HepG2 (cell line): Measurements from ENCODE around the gene LRIG1. TPM values are rescaled to one million over a fixed set of nuclear protein-coding genes. Genes with fewer than 3 reads are reported as not detected.

ENCODE experiments used
- ATM ChIP-seq: fragments of 450-650 bp; IDR thresholded peaks from 2 replicates; pipeline ENCODE4 v1.7.1; 2017; ENCODE audit warnings: mild to moderate bottlenecking, borderline replicate concordance
- BCLAF1 ChIP-seq: fragments of 450-650 bp; IDR thresholded peaks from 2 replicates; pipeline ENCODE4 v1.6.1; 2017; ENCODE audit warnings: mild to moderate bottlenecking
- CSRNP1 ChIP-seq: sonication (generic); formaldehyde crosslinking; IDR thresholded peaks from 2 replicates; pipeline ENCODE4 v1.8.1; 2023; ENCODE audit warnings: mild to moderate bottlenecking, missing genetic modification reagents
- EZH2 ChIP-seq: conservative IDR thresholded peaks from 2 replicates; pipeline ENCODE4 v1.6.1; 2012; ENCODE audit warnings: mild to moderate bottlenecking, low read depth, low read length, moderate library complexity
- GFI1 ChIP-seq: sonication (generic); formaldehyde crosslinking; IDR thresholded peaks from 2 replicates; pipeline ENCODE4 v1.5.0; 2020; ENCODE audit warnings: missing genetic modification reagents, mild to moderate bottlenecking, borderline replicate concordance
- GTF2F1 ChIP-seq: fragments of 150-350 bp; IDR thresholded peaks from 2 replicates; pipeline ENCODE4 v1.6.1; 2014; ENCODE audit warnings: low read length
- HDAC1 ChIP-seq: sonication (generic); formaldehyde crosslinking; IDR thresholded peaks from 2 replicates; pipeline ENCODE4 v1.5.1; 2020; ENCODE audit warnings: mild to moderate bottlenecking, missing genetic modification reagents
- HINFP ChIP-seq: sonication (generic); formaldehyde crosslinking; IDR thresholded peaks from 2 replicates; pipeline ENCODE4 v1.4.0; 2020; ENCODE audit warnings: low read depth, mild to moderate bottlenecking, missing genetic modification reagents
- KDM2A ChIP-seq: sonication (generic); formaldehyde crosslinking; IDR thresholded peaks from 2 replicates; pipeline ENCODE4 v1.4.0; 2020; ENCODE audit warnings: low read depth, missing genetic modification reagents, borderline replicate concordance
- MYC ChIP-seq: sonication (generic); formaldehyde crosslinking; IDR thresholded peaks from 2 replicates; pipeline ENCODE4 v1.9.0; 2021; ENCODE audit warnings: missing genetic modification reagents, borderline replicate concordance
- NFE2 ChIP-seq: sonication (generic); formaldehyde crosslinking; IDR thresholded peaks from 2 replicates; pipeline ENCODE4 v1.4.0; 2020; ENCODE audit warnings: missing genetic modification reagents
- ZBTB4 ChIP-seq: sonication (generic); formaldehyde crosslinking; IDR thresholded peaks from 2 replicates; pipeline ENCODE4 v1.4.0; 2020; ENCODE audit warnings: missing genetic modification reagents, mild to moderate bottlenecking, borderline replicate concordance
- ZNF430 ChIP-seq: sonication (generic); formaldehyde crosslinking; IDR thresholded peaks from 2 replicates; pipeline ENCODE4 v1.9.0; 2021; ENCODE audit warnings: mild to moderate bottlenecking, missing genetic modification reagents
- ZNF710 ChIP-seq: sonication (generic); formaldehyde crosslinking; IDR thresholded peaks from 2 replicates; pipeline ENCODE4 v1.5.0; 2020; ENCODE audit warnings: mild to moderate bottlenecking, missing genetic modification reagents, borderline replicate concordance
- ZNF841 ChIP-seq: sonication (generic); formaldehyde crosslinking; IDR thresholded peaks from 2 replicates; pipeline ENCODE4 v1.8.1; 2023; ENCODE audit warnings: missing genetic modification reagents, borderline replicate concordance
- polyA plus RNA-seq, 8 experiments: library from polyadenylated mRNA; depleted of rRNA in 3 of 8; stranded (reverse) in 7 of 8; unstranded in 1 of 8; fragments of >200 nt; fragmentation: Illumina TruSeq in 4 of 8; extraction: Trizol in 4 of 8; gene quantifications; 2 replicates each; pipeline versions ENCODE4 v1.2.1 to v1.2.3, GENCODE V29; 2011 to 2016; ENCODE audit warnings: low read depth in 4 of 8, missing spikeins in 1 of 8, mixed read lengths in 1 of 8; ENCODE audit not compliant: insufficient read depth in 1 of 8
- total RNA-seq, 5 experiments: library from RNA; depleted of rRNA; stranded (reverse); fragments of >200 nt; fragmentation: Illumina TruSeq; extraction: Trizol; gene quantifications; 2 replicates each; pipeline ENCODE4 v1.2.3, GENCODE V29; 2016; ENCODE audit warnings: low read depth in 1 of 5
- TF ChIP-seq, protein P1 (sequence below): sonication (generic); formaldehyde crosslinking; conservative IDR thresholded peaks from 2 replicates; pipeline ENCODE4 v1.4.0; 2020; ENCODE audit warnings: missing genetic modification reagents

The LRIG1 gene
- total and polyA plus RNA-seq, 2 of the 13 experiments (the other 11 are each of a cell fraction or from before 2014, with no cell fraction given), result 17.8 to 24.8 TPM

DNA sequence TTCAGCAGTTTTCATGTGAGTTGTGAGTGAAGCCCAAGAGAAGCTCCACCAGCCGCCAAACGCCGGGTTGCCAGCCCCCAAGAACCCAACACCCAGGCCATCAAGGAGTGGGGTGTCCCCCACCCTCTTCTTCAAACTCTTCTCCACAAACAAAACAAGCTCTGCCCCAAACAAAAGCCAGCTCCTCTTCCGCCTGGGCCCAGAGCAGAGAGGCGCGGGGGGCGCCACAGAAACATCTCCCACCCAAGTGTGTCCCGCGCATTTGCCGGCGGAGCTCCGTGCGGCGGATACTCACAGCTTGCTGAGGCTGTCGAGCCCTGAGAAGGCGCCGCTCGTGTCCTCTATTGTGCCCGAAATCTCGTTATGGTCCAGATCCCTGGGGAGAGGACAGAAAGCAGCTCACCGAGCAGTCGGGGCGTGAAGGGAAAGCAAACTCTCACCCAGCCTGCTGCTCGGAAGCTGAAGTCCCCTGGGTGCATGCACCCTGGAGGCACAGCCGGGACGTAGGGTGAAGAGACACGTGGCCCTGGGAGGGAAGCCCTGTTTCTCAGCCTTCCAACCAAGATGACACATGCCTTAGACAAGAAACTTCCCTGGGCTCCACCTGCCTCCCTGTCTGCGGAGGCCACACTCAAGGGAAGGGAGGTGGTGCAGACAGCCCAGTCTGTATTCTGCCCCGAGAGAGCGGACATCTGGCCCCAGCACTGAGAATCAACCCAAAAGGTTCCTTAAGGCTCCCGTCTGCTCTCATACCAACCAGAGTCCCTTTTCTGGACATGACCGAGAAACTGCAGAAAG, 95.7 kb downstream of the LRIG1 start (continued):
- no peak for TF ChIP-seq ZNF710 (CRISPR knock-in tag)
- no peak for TF ChIP-seq ZNF841 (CRISPR knock-in tag)
- TF ChIP-seq GTF2F1, result no peak
- TF ChIP-seq, protein P1, sequence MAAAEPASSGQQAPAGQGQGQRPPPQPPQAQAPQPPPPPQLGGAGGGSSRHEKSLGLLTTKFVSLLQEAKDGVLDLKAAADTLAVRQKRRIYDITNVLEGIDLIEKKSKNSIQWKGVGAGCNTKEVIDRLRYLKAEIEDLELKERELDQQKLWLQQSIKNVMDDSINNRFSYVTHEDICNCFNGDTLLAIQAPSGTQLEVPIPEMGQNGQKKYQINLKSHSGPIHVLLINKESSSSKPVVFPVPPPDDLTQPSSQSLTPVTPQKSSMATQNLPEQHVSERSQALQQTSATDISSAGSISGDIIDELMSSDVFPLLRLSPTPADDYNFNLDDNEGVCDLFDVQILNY (CRISPR knock-in tag), result no peak
- TF ChIP-seq MYC (CRISPR knock-in tag), result no peak
- no peak for TF ChIP-seq HINFP (CRISPR knock-in tag)
- no peak for TF ChIP-seq ATM
- no peak for TF ChIP-seq EZH2
- TF ChIP-seq BCLAF1, result no peak
- no peak for TF ChIP-seq ZNF430 (CRISPR knock-in tag)
- TF ChIP-seq GFI1, result no peak
- TF ChIP-seq NFE2 (CRISPR knock-in tag), result no peak
- no peak for TF ChIP-seq ZBTB4 (CRISPR knock-in tag)
- TF ChIP-seq HDAC1 (CRISPR knock-in tag), result no peak
- TF ChIP-seq CSRNP1, result no peak
- no peak for TF ChIP-seq KDM2A
